ENCODE data around the gene EPS15.
"Not testable (repeated sequence)": the region's sequence is repeated elsewhere in the genome, so short reads cannot be mapped to it uniquely, and the experiment has no call there.

The EPS15 gene

DNA sequence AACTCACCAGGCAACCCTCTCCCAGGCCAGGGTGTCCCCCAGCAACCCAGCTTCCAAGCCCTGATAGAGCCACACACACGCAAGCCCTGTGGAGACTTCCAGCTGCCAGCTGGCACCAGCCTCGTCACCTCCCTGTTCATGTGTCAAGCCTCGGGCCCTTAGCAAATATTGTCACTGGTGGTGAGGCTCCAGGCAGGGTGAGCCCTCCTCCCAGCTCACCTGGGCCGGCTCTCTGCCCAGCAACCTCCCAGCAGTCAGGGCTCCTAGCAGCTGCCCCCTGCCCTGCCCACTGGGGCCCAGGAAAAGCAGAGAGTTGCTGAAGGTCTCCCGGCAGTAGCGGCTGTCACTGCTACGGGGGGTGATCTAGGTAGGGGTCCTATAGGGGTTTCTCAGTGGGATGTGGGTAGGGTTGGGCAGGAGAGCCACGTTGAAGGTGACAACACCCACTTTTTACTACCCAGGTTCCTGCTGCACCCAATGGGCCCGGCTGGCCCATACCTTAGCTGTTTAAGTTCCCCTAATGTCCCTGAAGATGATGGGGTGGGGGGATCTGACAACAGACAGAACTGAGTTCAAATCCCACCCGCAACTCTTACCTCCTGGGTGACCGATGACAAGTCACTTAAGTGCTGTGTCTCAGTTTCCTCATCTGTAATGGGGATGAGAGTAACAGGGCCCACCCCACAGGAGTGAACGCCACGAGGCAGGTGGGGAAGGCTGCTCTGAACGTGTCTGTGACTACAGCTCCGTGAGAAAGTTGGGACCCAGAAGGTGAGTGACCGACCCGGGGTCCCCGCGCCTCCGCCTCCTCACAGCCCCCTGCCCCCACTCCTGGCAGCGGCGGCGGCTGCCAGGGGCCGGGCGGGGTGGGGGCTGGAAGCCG lies 189.4 kb downstream of the EPS15 start:
- DNase-seq = no peak

DNA sequence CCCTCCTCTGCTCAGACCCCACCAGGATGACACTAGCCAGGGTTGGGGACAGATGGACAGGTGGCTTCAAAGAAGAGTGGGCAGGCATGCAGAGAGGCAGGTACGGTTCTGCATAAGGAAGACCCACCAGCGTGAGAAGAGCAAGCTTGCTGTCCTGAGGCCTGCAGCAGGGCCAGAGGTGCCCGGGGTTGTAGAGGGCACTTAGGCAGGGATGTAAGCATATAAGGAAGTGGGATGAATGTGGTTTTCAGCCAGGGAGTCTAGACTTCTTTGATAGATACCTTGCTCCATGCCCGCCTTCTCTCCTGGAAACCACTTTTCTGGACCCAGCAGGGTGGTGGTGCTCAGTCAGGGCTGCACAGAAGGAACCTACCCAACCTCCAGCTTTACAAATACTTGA lies 190.1 kb downstream of the EPS15 start:
- no peak for DNase-seq

DNA sequence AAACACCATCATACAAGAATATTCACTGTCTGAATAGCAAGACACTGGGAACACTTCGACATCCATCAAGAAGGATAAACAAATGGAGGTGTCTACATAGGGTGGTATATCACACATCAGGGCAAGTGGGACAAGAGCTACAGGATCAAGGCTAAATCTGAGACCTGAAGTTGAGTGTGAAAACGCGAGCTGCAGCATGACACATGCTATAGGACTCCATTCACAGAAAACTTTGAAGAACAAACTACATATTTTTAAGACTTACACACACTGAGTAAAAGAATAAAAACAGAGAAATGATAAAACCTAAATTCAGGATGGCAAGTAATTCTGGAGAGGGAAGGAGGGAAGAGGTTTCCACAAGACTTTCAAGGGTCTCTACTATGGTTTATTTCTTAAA lies 190.8 kb downstream of the EPS15 start:
- DNase-seq = no peak

DNA sequence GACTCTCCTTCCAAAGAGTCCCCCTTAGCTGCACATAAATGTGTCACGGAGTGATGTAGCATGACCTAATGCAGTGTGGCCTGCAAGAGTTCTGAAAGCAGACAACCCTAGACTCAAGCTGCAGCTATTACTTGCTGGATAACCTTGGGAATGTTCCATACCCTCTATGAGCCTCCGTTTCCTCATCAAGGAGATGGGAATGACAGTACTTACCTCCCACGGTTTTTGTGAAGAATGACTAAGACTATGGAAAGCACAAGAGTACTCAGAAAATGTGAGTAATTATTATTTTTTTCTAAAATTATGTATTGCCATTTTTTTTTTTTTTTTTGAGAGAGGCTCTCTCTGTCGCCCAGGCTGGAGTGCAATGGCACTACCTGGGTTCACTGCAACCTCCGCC lies 191.7 kb downstream of the EPS15 start:
- no peak for DNase-seq

DNA sequence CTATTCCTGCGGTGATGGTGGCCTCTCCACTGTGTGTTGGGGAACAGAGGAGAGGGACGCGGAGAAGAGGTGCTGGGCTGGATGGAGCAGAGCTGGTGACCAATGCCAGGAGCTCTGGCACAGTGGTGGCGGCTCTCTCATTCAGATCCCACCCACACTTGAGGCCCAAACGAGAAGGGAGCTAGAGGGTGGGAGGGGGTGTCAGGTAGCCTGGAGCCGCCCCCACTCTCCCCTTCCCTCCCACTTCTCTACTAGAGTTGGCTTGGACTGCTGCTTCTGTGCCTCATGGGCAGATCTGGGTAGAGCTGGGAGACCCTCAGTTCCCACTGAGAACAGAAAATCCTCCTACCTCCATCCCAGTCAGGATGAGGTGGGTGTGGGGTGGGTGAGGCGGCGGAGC lies 192.2 kb downstream of the EPS15 start:
- no peak for DNase-seq

DNA sequence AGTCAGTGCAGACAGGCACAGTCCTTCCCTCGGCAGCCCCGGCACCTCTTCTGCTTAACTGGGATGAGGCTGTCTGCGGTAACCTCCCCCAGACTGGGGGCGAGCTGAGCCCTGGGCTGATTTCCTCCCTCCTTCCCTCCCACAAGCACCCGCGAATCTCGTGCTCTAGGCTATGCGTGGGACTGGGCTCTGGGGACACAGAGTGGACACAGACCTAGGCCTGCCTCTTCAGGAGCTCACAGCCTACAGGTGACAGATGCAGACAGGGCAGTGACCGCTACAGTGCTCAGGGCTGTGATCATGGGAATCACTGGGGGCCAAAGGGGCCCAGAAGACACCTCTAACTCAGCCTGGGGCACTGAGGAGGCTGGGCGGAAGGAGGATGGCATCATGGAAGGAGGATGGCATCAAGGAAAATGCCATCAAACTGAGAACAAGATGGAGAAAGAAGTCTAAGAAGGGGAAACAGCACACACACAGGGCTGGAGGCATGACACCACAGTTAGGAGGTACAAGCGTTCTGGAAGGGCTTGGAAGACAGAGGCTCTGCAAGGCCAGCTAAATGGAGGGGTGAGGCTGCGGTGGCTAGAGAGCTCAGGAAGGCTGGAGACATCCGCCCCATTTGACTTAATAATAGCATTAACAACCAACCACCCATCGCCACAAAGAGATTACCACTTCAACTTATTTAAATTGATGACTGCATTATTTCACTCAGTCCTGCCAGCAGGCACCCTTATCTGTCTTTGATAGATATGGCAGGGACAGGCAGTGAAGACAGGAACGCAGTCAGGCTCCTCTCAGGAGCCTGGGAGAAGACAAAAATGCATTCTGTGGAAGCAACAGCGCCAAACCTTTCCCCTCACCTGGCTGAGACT lies 192.9 kb downstream of the EPS15 start:
- peak; percentile 81 for DNase-seq

DNA sequence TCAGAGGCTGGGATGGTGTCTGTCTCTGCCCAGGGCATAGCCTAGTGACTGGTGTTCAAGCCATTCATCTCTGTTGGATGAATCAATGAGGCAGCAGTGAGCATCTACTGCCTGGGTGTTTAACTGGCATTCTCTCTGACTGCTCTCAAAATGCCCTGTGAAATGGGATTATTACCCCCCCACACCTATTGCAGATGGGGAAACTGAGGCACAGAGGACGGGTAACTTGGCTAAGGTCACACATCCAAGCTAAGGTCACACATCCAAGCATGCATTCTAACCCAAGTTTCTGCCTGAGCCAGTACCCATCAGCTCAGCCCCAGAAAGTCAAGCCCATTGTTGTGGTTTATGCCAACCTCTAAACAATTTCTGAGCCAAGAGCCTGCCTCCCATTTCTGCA lies 193.7 kb downstream of the EPS15 start:
- no peak for DNase-seq

DNA sequence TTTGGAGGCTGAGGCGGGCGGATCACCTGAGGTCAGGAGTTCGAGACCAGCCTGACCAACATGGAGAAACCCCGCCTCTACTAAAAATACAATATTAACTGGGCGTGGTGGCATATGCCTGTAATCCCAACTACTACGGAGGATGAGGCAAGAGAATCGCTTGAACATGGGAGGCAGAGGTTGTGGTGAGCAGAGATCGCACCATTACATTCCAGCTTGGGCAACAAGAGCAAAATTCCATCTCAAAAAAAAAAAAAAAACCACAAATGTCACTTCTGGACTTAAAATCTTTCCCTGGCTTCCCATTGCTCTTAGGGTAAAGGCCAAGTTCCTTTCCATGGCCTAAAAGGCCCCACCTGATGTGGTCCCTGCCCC lies 194.1 kb downstream of the EPS15 start:
- DNase-seq = not testable (repeated sequence)

DNA sequence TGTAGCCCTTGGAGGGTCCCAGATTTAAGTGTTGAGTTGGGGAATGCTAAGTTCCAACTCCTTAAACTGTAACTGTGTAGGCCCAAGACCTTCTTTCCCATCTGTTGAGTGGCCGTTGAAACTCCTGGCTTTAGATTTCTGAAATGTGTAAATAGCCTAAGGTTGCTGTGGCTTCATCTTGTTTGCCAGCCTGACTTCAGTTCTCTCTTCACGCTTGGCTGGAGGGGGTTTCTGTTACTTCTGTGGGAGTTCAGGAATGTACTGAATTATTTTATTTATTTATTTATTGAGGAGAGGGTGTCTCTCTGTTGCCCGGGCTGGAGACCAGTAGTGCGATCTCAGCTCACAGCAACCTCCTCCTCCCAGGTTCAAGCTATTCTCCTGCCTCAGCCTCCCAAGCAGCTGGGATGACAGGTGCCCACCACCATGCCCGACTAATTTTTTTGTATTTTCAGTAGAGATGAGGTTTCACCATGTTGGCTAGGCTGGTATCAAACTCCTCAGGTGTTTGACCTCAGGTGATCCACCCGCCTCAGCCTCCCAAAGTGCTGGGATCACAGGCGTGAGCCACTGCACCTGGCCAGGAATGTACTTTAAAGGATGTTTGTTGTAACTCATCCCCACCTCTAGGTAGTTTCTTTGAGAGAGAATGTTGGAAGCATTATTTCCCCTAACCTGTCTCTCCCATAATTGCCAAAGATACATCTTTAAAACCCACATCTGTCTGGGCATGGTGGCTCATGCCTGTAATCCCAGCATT lies 194.6 kb downstream of the EPS15 start:
- no peak for DNase-seq

DNA sequence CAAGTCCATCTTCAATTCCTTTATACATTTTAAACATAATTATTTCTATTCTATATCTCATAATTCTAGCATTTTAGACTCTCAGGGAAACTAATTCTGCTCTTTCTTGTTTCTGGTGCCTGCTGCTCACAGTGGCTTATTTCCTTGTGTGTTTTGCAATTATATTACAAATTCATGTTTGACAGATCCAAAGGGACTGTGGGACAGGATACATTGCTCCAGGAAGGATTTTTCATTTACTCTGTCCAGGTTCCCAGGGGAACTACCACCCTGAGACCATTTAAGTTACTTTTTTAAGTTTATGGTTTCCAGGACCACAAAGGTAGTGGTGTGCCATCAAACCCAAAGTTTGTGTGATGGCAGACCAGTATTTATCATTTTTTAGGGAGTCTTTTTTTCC lies 195.3 kb downstream of the EPS15 start:
- no peak for DNase-seq

DNA sequence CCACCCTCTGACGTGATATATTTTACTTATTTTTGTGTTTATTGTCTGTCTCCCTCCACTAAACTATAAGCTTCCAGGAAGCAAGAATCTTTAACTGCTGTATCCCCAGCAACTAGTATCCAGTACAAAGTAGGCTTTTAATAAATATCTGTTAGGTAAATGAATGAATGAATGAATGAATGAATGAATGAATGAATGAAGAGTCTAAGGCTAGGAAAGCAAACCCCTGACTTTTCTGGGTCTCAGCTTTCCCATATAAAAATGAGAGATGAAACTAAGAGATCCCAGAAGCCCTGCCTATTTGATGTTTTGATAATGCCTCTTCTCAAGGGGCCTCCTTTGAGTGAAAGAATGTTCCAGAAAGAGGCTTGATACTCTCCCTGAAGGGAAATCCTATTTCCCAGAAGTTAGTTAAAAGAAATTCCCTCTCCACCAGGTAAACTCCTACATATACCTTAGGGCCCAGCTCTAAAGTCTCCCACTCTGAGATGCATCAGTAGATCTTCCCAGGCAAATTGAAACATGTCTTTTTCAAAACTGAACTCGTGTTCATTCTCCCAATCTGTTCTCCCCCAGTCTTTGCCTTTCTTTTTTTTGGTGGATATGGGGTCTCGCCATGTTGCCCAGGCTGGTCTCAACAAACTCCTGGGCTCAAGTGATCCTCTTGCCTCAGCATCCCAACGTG lies 196.5 kb downstream of the EPS15 start:
- no peak for DNase-seq

DNA sequence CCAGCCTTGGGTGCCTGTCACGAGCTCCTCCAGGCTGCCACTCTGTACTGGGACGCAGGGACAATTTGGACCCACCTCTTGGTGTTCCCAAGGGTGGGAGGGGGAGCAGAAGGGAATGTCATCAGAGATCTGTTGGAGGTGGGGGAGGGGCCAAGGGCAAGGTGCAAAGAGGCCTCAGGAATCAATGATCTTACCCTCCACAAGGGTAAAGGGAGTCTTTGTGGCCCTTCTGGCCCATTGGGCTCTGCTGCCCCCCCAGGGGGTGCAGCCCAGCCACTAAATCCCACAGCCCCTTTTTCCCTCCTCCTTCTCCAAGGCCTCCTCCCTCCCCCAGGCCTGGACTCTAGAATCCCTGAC lies 197.2 kb downstream of the EPS15 start:
- DNase-seq = no peak

DNA sequence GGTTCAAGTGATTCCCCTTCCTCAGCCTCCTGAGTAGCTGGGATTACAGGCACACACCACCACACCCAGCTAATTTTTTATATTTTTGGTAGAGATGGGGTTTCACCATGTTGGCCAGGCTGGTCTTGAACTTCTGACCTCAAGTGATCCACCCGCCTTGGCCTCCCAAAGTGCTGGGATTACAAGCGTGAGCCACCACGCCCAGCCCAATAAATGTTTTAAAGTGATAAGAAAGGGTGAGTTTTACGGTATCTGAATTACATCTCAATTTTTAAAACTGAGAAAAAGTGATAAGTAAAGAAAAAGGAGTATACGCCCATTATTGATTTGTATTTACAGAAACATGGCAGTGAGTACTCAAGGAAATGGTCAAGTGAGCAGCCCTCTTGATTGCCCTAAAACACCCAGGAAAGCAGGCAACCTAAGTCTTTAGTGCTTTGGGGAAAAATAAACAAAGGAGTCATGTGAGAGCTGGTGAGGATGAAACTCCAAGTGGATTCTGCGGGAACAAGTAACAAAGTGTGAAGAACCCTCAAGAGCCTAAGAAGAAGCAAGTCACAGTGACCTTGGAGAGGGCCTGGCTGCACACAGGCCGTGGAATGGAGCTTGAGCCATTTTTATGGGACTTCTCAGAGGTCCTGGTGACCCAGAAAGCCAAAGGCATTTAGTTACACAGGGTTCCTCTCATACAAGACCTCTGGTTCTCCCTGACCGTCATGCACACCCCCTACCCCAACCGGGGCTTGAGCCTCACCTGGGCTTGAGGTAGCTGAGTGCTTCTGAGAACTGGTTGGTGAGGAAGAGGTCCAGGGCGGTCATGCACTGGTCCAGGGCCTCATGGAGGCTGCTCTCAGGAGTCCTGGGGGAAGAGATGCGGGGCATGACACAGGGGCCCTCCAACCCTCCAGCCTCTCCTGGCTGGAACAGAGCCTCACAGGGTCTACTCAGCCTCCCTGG lies 197.8 kb downstream of the EPS15 start:
- no peak for DNase-seq

DNA sequence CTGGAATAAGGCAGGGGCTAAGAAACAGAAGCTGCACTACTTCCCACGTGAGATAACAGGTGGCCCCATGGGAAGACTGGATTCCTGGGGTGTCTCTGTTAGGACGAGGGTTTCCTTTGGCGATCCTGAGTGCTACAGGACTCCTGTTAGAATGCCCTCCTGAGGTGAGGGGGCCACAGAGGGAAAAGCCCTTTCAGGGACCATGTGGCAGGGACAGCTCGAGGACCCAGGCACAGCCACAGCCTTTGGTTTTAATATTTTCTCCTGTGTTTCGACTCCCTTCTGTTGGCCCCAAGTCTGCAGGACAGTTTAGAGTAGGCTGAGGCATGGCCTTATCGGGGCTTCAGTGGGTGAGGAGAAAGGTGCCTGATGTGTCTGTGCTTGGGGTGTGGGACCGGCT lies 201.3 kb downstream of the EPS15 start:
- no peak for DNase-seq

DNA sequence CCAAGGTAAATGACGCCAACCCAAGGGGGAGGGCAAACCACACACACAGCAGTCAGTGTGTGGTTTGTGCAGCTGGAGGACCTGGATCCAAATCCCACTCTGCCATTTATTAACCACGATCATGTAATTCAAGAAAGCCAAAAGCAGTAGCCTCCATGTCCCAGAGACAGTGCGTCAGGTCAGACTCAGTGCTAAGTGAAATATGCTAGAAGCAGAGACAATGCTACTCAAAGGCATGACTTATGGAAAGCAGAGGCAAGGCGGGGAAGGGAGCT lies 202.3 kb downstream of the EPS15 start:
- DNase-seq = no peak

DNA sequence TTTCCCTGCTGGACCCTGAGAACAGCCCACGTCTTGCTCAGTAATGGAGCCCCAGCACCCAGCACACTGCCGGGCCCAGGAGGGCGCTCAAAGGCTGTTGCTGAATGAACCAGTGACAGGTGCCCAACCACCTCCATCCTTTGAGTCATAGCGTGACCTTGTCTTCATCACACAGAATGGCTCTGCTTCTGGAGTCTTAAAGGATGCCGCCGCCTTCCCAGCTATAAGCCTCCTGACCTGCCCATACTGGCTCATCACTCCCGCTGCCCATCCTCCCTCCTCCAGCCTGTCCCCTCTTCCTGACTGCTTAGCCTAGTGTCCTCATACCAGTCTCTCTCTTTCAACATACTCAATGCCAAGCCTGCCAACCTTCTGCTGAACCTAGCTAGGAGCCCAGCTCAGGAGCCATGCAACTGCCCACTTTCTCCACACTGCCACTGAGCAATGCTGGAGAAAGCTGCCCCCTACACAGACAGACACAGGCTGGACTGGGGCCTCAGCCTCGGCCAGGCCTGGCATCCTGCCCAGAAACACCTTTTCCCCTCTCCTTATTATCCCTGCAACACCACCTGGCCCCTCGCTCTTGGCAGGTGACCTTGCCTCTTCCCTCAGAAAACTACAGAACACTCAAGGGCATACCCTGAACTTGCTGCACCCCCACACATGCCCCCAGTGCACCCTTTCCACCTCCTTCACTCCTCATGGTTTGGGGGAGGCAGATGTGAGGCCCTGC lies 202.8 kb downstream of the EPS15 start:
- peak; percentile 34 for DNase-seq

DNA sequence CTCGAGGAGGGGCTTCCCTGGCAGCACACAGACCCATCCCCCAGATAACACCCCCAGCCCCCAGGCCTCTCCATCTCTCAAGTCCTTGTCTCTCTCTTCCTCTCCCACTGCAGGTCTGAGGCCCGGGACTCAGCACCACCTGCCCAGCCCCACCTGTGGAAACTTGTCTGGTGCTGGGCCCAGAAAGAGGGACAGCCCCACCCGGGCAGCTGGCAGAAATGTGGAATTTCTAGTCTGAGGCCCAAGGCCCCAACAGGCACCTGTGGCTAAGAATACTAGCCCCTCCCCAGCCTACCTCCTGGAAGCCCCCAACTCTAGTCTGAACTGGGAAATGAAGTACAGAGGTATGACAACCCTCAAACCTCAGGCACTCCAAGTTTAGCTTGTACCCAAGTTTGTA lies 204.1 kb downstream of the EPS15 start:
- no peak for DNase-seq

DNA sequence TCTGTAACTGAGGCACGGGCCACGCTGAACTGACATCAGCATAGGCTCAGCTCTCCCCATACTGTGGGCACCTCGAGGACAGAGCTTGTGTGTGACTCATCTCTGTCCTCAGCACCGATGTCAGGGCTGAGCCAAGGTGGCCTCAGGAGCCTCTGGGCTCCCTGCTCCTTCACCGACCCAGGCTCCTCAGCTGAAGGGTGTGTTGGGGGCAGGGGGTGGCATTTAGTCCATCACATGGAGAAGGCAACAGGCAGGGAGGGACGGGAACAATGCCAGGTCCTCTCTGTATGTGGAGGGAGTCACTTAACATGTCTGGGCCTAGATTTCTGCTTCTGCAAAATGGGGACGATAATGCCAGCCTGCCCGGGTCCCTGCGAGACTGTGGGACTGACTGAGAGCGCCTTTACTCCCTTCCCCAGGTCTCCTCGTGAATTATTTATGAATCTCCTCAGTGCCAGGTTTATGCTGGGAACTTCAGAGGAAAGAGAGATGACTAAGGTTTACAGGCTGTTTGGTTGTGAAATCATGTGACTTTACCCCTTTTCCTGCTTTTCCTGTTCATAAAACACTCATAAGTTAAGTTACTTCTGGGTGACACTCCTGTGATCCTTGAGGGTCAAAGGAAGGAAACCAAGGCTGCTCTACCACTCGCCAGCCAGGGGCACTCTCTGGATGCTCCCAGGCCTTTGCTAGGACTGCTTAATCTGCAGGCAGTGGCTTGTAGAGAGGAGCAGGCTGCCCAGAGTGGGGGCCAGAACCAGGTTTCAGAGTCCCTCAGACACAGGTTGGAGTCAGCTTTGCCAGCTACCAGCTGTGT lies 204.9 kb downstream of the EPS15 start:
- no peak for DNase-seq

DNA sequence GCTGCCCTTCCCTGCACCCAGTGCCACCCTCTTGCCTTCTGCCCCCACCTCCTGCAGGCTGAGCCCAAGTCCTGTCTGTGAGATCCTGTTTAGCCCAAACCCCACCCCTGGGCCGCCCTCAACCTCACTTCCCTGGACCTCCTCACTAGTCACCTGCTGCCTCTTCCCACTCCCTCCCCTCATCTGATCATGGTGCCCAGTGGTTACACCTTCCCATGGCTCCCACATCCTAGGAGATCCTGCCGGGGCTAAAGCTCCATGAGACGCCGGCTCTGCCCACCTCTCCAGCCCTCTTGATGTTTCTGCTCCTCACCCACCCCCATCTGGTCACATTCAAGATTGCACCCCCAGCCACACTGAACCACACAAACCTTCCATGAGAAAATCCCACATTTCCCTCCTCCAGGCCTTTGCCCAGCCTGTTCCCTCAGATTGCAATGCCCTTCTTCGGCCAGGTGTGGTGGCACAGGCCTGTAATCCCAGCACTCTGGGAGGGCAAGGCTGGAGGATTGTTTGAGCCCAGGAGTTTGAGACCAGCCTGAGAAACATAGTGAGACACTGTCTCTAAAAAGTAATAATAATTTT lies 205.7 kb downstream of the EPS15 start:
- peak; percentile 40 for DNase-seq

DNA sequence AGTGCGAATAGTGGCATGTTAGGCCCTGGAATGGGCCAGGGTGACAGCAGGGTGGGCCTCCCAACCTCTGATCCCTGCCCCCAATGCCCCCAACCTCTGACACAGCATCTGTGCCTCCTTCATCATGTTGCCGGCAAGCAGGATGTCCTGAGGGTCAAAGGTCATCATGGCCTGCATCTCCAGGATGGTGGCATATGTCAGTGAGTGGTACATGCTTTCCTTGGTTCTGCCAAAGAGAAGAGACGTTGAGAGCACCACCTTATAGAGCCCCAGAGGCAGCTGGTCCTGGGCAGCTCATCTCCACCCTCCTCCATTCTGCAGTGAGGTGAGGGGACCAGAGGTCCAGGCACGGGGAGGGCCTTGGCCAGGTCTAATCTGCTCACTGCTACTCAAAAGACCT lies 206.3 kb downstream of the EPS15 start:
- DNase-seq = no peak

All from NCI-H82 (cell line).